HG03064 (cell line): ENCODE results near the gene CHD5.

Source experiments
- ATAC-seq: cut with Tn5 transposase; IDR thresholded peaks from one replicate; pipeline ENCODE4 v1.9.1; 2021; ENCODE audit warnings: low read depth; ENCODE audit not compliant: unreplicated experiment

CHD5 gene

DNA sequence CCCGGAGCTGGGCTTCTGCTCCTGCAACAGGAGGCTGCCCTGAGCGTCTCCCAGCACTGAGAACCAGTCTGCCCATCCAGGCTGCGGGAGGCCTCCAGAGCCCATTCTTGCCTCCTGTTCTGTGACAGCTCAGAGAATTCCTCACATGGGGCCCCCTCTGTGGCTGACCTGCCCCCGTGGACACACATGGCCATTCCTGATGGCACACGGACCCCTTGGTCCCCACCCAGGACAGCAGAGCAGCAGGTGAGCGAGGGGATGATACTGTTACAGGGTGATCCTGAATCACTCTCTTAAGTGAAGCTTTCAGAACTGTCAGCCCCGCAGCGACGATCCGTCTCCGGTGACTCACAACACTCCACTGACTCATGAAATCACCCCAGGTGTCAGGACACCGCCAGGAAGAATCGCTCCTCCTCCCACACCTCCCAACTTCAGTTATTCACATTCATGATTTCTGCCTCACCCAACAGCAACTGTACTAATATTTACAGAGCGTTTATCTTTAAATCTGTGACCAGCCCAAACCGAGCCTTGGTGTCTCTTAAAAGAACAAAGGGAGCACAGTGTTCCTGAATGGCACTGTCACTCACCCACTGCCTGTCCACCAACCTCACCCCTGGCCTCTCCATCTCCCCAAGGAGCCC lies 22.5 kb downstream of the CHD5 start:
- no peak for ATAC-seq

DNA sequence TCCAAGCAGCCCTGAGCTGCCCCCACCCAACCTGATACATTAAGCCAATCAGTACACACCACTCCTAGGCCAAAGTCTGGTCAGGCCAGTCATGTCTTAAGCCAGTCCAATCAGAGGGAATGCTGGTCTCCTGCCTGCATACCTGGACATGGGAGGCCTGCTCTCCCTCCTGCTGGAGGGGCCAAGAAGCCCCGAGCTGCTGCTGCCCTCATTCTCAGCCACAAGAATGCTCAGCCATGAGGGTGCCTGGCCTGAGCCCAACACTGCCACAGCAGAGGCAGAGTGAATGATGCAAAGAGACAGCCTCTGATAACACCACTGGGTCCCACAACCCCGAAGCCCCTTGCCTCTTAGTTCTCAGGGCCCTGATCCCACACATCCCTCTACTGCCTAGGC lies 23.0 kb downstream of the CHD5 start:
- ATAC-seq: no peak

DNA sequence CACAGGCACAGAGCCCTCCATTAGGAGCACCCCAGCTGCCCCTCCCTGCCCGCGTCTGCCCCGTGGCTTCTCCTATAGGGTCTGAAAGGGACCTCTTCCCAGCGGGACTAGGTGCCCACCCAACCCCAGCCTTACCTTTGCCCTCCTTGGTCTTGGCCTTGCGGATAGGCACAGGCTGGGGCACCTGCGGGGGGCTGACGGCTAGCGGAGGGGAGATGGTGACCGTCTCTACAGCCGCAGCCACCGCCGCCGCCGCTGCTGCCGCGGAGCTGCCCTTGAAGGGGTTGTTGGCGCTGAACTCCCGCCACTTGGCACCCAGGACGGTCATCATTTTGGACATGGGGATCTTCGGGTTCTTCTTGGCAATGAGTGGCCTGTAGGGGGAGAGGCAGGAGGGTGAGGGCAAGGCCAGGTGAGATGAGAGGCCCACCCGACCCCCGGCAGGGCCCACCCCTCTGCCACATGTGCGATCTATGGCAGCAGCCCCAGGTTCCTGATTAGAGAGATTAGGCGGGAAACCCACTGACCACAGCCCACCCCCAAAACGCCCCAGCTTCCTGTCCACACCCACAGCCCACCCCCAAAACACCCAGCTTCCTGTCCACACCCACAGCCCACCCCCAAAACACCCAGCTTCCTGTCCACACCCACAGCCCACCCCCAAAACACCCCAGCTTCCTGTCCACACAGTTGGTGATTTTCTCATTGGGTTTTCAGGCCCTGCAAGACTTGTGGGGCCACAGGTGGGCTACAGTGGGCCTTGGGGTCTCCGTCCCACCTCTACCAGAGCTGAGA lies 25.4 kb downstream of the CHD5 start:
- ATAC-seq: no peak

DNA sequence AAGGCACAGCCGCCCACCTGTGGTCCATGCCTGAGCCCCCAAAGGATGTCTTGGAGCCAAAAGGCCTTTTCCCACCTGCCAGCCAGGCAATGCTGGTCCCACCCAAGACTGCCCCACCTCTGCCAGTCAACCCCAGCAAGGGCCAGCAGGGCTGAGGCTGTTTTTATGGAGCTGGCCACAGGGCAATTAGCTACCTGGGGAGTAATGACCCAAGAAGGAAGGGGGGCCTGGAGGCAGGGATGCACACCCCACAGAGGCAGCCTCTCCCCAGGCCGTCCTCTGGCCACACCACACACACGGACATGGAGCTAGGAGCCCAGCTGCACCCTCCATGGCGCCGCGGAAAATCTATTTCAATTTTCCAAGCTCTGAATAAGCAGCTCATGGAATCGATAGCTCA lies 27.2 kb downstream of the CHD5 start:
- no peak for ATAC-seq

DNA sequence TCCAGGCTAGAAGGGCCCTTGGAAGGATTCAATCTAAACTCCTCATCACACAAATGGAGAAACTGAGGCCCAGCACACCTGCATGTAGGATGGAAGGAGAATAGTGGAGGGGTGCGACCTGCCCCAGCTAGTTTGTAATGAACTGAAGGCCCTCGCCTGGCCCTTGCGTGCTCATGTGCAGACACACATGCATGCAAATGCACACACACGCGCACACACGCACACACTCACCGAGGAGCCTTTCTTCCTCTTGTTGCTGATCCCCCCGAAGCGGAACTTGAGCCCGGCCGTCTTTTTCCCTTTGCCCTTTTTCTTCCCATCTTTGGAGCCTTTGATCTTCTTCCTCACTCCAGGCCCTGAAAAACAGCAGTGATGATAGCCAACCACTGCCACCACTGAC lies 27.9 kb downstream of the CHD5 start:
- ATAC-seq: no peak

DNA sequence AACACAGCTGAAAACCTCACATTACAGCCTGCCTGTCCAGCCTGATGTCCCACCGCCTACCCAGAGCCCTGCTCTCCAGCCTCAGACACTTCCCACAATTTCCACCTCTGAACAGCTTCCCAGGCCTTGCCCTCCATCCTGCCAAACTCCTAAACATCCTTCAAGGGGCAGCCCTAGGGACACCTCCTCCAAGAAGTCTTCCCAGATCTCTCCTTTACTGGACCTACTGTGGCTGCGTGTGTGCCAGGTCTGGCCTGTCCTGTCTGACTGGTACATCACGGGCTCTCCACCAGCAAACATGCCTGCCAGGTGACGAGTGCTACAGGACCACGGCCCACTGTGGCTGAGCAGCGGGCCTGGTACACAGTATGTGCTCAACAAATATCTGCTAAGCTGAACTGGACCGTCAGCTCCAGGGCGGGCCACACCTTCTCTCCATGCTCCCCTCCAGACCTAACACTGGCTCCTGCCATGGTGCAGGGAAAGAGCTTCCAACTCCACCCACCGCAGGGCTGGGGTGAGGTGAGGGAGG lies 28.8 kb downstream of the CHD5 start:
- no peak for ATAC-seq

DNA sequence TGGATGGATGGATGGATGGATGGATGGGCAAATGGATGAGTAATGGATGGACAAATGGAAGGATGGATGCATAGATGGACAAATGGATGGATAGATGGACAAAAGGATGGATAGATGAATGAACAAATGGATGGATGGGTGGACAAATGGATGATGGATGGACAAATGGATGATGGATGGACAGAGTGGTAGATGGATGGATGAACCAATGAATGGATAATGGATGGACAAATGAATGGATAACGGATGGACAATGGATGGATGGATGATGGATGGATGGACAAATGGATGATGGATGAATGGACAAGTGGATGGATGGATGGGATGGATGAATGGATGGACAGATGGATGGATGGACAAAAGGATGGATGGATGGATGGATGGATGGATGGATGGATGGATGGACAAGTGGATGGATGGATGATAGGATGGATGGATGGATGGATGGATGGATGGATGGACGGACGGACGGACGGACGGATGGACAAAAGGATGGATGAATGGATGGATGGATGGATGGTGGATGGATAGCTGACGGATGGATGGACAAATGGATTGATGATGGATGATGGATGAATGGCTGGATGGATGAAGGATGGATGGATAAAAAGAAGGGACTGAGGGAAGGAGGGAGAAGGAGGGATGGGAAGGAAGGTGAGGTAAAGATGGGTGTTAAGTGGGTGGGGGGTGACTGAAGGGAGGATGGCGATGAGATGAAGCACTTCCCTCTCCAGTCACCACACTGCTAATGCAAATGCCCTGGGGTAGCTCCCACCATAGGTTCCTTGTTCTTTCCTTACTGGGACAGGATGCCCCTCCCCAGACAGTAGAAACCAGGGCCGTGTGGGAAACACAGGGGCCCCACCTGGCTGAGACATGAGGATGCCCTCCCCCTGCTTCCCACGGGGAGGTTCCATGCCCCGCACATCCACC lies 29.8 kb downstream of the CHD5 start:
- ATAC-seq: no peak

DNA sequence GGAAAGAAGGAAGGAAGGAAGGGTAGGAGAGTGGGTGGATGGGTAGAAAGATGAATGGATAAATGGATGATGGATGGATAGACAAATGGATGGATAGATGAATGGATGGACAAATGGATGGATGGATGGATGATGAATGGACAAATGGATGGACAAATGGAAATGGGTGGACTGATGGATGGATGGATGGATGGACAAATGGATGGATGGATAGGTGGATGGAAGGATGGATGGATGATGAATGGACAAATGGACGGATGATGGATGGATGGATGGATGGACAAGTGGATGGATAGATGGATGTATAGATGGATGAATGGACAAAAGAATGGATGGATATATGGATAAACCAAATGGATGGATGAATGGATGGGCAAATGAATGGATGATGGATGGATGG lies 30.5 kb downstream of the CHD5 start:
- ATAC-seq: no peak

DNA sequence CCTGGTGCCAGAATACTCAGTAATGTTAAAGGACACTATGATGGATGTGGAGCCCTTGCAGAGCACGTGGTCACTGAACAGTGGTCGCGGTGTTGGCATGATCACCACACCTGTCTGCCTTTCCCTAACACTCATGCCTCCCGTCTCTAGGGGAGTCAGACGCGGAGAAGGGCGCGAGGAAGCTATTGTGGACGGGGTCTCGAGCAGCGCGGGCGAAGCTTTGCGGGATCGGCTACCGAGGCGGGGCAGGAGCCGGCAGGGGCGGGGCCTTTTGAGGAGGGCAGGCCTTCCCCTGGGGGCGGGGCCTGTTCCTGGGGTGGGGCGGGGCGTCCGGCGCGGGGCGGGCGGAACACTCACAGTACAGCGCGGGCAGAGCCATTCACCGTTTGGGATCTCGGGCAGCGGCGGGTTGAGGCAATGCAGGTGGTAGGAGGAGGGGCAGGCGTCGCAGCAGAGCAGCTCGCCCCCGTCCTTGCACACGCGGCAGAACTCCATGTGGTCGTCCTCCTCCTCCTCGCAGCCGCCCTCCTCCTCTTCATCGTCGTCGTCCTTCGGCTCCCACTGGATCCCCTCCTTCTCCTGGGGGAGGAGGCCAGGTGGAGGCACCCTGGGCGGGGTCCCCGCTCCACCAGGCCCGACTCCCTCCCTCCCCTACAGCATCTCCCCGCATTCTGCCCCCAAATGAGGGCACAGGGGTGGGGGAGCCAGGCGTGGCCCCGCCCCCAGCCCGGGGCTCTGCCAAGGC lies 31.5 kb downstream of the CHD5 start:
- ATAC-seq: no peak

DNA sequence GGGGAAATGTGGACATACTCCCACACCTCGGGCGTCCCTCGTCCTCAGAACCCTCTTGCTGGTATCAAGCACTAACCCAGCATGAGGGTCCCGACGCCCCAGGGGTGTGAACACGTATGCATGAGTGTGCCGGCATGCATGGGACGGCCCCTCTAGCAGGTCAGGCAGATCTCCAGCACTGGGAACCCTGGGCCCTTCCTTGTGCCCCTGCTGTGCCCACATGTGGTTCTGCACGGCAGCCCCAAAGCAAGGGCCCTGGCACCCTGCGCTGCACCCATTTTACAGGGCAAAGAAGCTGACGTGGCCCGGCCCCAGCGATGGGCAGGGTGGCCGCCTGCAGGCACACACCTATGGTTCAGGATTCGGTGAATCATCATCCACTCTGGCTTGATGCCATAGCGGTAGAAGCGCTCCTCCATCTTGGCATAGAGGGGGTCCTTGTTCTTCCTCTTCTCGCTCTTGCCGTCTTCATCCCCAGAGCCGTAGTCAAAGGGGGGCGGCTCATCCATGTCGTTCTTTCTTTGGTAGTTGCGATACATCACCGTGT lies 34.2 kb downstream of the CHD5 start:
- ATAC-seq: no peak

DNA sequence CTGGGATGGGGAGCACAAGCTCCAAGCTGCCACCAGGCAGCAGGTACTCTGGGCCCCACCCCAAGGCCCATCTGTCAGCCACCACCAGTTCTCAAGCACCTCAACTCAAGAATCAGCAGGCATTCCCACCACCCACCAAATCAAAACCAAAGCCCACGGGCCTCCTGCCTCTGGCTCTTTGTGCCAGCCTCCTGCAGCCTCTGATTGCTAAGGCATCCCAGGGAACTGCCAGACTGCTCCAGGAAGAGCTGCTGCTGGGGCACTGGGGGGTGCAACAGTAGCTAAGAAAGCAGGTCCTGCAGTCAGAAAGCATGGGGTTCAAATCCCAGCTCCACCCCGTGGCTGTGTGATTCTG lies 34.7 kb downstream of the CHD5 start:
- ATAC-seq: no peak

DNA sequence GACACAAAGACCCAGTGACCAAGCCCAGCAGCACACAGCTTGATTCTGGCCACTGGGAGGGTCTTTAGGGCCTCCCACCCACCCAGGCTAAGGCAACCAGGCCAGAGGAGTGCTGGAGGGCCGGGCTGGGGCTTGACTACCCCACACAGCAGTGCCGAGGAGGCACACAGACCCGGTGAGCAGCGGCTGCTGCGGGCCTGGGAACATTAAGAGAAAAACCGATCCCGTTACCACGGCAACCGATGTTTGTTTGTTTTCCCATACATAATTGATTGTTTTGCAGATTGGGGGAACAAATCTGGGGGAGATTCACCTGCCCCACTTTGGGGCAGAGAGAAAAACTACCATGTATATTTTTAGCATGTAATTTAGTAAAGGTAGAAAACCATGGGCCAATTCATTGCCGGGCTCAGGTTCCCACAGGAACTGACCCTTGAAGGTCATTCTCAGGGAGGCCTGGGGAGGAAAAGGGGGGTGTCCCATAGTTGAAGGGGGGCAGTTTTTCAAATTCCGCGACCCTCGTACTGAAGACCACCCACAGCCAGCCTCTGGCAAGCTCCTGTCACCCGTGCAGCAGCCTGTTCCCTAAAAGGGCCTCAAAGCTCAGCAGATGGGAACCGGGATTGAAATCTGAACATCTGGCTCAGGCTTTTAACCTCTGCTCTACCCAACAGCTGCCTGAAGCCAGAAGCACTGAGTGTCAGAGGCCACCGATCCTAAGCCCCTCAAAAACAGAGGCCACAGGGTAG lies 35.3 kb downstream of the CHD5 start:
- no peak for ATAC-seq

DNA sequence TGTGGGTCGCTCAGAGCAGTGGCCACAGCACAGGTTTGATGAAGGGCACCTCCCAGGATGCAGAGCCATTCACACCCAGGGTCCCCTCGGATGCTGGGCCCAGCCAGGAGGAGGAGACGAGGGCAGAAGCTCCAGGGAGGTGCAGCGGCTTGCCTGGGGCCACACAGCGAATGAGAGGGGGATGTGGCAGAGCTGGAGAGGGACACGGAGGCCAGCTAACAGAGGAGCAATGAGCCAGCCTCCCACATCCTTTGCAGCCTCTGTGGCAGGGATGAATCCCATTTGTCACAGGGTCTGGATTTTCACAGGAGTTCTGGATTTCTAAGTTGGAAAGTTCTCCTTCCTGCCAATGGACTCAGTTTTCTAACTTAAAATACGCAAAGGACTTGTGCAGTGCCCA lies 35.9 kb downstream of the CHD5 start:
- no peak for ATAC-seq

DNA sequence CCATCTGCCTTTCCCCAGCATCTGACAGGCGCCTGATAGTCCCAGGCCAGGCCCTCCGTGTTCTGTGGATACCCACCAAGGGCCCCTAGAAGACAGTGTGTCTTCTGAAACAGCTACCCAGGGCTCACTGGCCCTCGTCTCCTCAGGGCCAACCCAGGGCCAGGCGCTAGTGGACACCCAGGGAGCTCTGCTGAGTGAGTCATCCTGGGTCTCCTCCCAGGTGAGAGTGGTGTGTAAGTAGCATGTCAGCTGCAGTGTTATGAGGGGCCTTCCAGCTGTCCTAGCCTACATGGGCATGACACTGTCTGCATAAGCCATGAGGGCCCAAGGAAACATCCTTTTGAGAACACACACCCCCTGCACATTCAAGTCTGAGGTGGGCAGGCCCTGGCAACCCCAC lies 36.7 kb downstream of the CHD5 start:
- ATAC-seq: no peak

DNA sequence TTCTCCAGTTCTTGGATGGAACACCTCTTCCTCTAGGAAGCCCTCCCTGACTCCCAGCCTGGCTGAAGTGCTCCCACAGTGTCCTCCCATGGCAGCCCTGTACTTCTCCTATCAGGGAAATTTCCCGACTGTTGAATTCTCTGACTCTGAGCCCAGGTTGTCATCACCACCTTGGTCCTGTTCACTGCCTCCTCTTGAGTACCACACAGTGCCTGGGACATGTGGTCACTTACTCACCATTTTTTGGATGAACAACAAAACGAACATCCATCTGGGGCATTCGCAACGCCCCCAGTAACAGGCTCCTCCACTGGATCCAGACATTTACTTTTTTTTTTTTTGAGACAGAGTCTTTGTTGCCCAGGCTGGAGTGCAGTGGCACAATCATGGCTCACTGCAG lies 37.4 kb downstream of the CHD5 start:
- no peak for ATAC-seq

DNA sequence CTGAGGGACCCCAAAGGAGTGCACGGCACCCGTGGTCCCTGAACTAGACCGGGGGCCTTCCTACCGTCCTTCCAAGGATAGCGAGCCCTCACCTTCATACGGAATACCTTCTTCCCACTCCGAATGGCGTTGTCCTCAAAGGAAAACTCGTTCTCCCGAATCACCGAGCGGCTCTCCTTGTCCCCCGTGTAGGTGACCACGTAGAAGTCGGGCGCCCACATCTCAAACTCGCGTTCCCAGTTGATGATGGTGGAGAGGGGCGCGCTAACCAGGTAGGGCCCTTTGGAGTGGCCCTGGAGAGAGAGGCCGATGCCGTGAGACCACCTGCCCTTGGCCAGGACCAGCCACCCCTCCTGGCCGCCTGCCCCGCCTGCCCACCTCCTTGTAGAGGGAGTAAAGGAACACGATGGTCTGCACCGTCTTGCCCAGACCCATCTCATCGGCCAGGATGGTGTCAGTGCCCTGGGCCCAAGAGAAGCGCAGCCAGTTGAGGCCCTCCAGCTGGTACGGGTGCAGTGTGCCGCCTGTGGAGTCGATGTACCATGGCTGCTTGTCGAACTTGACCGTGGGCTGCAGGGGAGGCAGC lies 38.0 kb downstream of the CHD5 start:
- ATAC-seq: no peak

DNA sequence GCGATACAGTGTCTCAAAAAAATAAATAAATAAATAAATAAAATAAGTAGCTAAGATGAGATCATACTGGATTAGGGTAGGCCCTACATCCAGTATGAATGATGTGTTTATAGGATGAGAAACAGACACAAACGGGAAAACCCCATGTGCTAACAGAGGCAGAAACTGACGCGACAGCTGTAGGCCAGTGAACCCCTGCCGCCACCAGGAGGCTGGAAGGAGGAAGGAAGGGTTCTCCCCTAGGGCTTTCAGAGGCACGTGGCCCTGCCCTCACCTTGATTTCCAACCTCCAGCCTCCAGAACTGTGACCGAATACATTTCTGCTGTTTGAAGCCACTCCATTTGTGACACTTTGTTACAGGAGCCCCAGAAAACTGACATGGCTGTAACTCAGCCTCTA lies 38.5 kb downstream of the CHD5 start:
- ATAC-seq: no peak

DNA sequence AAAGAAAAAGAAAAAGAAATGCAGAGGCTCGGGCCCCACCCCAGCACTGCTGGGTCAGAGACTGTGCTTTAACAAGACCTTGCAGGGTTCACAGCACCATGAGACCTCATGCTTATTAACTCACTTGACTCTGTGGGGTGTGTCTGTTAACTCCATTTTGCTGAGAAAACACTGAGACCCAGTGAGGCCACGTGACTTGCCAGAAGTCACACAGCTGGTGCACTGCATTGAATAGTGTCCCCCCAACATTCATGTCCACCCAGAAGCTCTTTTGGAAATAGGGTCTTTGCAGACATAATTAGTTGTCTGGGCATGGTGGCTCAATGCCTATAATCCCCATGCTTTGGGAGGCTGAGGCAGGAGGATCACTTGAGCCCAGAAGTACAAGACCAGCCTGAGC lies 39.7 kb downstream of the CHD5 start:
- no peak for ATAC-seq

DNA sequence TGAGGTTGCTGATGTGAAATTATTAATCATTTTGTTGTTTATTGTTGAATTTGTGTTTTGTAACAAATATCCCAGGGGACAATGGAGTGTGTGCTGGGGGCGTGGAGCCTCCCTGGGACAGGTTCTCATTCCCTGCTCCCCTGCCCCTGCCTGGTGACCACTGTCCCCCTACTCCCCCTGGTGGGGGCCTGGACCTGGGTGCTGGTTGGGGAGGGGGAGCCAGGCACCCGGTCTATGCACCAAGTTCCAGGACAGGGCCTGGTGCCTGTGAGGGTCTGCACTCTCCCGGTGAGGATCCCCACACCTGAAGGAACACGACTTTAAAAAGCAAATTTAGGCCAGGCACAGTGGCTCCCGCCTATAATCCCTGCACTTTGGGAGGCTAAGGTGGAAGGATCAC lies 42.4 kb downstream of the CHD5 start:
- ATAC-seq: no peak
